Measurements from ENCODE around the gene FGG. TPM values are rescaled to one million over a fixed set of nuclear protein-coding genes. Genes with fewer than 3 reads are reported as not detected.

Gene FGG
- total RNA-seq, 6 experiments from 2014 or later, result 5,578 to 14,578 (median 13,052) TPM

- DNase-seq (no peak), ATAC-seq (no peak)
- intact Hi-C loops (cut with DNase I), result loop anchor here in 1 of 2 donors (5.0 kb wide), 1 partner anchor 46 kb away; the partner anchor contains the start of gene FGG
- peak overlapping the region in 2 of 3 donors; percentile 48 to 56 for H3K4me3 ChIP-seq
- H3K9me3 ChIP-seq, result no peaks in the 10 kb centered on the region
- H3K36me3 ChIP-seq, result peaks cover 0 to 63% (median 27%) of the 10 kb centered on the region in 4 donors
- TF ChIP-seq CTCF (IDR thresholded peaks at IDR 0.05) (no peak), POLR2A (IDR thresholded peaks at IDR 0.05) (peak; percentile 32)
- H3K27ac ChIP-seq, result peak overlapping the region; percentile 2 to 91 (median 23)
- H3K27me3 ChIP-seq, result no peaks in the 10 kb centered on the region
- peaks cover 0 to 35% (median 1%) of the 10 kb centered on the region in 4 donors for H3K4me1 ChIP-seq
- WGBS (ENCODE audit: insufficient coverage, low coverage, low lambda C conversion rate, missing lambda C conversion rate), result 34% methylated on average over 5 of the region's 5 CpGs
Measured at GRCh38 chr4:154566639-154567204, 45.7 kb downstream of the FGG start.

- H3K36me3 ChIP-seq, result peaks cover 0 to 62% (median 27%) of the 10 kb centered on the region in 4 donors
- peak overlapping the region; percentile 23 to 91 (median 65) for H3K27ac ChIP-seq
- TF ChIP-seq CTCF (IDR thresholded peaks at IDR 0.05) (no peak), POLR2A (IDR thresholded peaks at IDR 0.05) (peak; percentile 18)
- H3K4me1 ChIP-seq, result peaks cover 0 to 41% (median 1%) of the 10 kb centered on the region in 4 donors
- 5% methylated on average over 6 of the region's 6 CpGs for WGBS (ENCODE audit: insufficient coverage, low coverage, low lambda C conversion rate, missing lambda C conversion rate)
- peak in 1 of 4 donors; percentile 0 for ATAC-seq
- H3K9me3 ChIP-seq, result no peaks in the 10 kb centered on the region
- peak overlapping the region; percentile 22 to 56 (median 48) for H3K4me3 ChIP-seq
- intact Hi-C loops (cut with DNase I), result loop anchor here in 1 of 2 donors (5.0 kb wide), 1 partner anchor 47 kb away; the partner anchor contains the start of gene FGG
- no peak for DNase-seq
- H3K27me3 ChIP-seq, result no peaks in the 10 kb centered on the region
Measured at GRCh38 chr4:154565704-154566103, 46.8 kb downstream of the FGG start.

- intact Hi-C loops (cut with DNase I), result loop anchor here in 1 of 2 donors (5.0 kb wide), 1 partner anchor 53 kb away; no protein-coding TSS in a partner anchor
- H3K27me3 ChIP-seq, result no peaks in the 10 kb centered on the region
- no peak for DNase-seq
Measured at GRCh38 chr4:154564311-154564710, 48.1 kb downstream of the FGG start.

GRCh38 chr4:154562697-154563254 lies 49.7 kb downstream of the FGG start, which contains the start of gene FGB:
TSS of gene FGB (plus strand) at chr4:154563011. CDS start at chr4:154563019, 8 bp downstream.
- Histone ChIP-seq H3K9me3 (no peaks in the 10 kb centered on the region), H3K27me3 (no peaks in the 10 kb centered on the region), H3K4me1 (peaks cover 0 to 23% (median 1%) of the 10 kb centered on the region in 4 donors), H3K4me3 (peak within 1 kb of the TSS; percentile 22 to 56 (median 48)), H3K27ac (peak within 1 kb of the TSS; percentile 69 to 91 (median 86)), H3K36me3 (peaks cover 0 to 33% (median 13%) of the 10 kb centered on the region in 4 donors)
- TF ChIP-seq CTCF (IDR thresholded peaks at IDR 0.05), result no peak
- peak; percentile 82 for TF ChIP-seq POLR2A (IDR thresholded peaks at IDR 0.05)
- ATAC-seq (peak; percentile 12 to 49 (median 39)), DNase-seq (no peak)
- intact Hi-C loops (cut with DNase I), result loop anchor here in 1 of 2 donors (5.0 kb wide), 1 partner anchor 55 kb away; no protein-coding TSS in a partner anchor
- whole genome bisulfite sequencing (ENCODE audit: insufficient coverage, low coverage, low lambda C conversion rate, missing lambda C conversion rate), result 47% methylated on average over 2 of the region's 2 CpGs

More at GRCh38 chr4:154564311-154564710, 48.1 kb downstream of the FGG start:
- H3K9me3 ChIP-seq, result no peaks in the 10 kb centered on the region
- TF ChIP-seq POLR2A (IDR thresholded peaks at IDR 0.05) (no peak), CTCF (IDR thresholded peaks at IDR 0.05) (no peak)
- WGBS (ENCODE audit: insufficient coverage, low coverage, low lambda C conversion rate, missing lambda C conversion rate), result 41% methylated on average over 1 of the region's 1 CpG
- peaks cover 0 to 48% (median 21%) of the 10 kb centered on the region in 4 donors for H3K36me3 ChIP-seq
- H3K4me1 ChIP-seq, result peaks cover 0 to 29% (median 1%) of the 10 kb centered on the region in 4 donors
- H3K27ac ChIP-seq, result peak overlapping the region; percentile 65 to 91 (median 69)
- no peak for ATAC-seq
- peak overlapping the region; percentile 22 to 56 (median 48) for H3K4me3 ChIP-seq

All from right lobe of liver (tissue), 6 donors.